Measurements from ENCODE around the gene ENPP5.

The ENPP5 gene

GRCh38 chr6:46207174-46207573 lies 36.4 kb upstream of the ENPP5 start:
- ATAC-seq: no peak

GRCh38 chr6:46204880-46205650 lies 34.3 kb upstream of the ENPP5 start:
- ATAC-seq: no peak
- TF ChIP-seq CSRNP3 (CRISPR knock-in tag; IDR thresholded peaks at IDR 0.05): no peak

More at GRCh38 chr6:46207174-46207573, 36.4 kb upstream of the ENPP5 start:
- no peak for TF ChIP-seq PATZ1 (CRISPR knock-in tag; IDR thresholded peaks at IDR 0.05; ENCODE audit: borderline replicate concordance)
- no peak for TF ChIP-seq OSR1 (CRISPR knock-in tag; IDR thresholded peaks at IDR 0.05)
- TF ChIP-seq TCF4 (CRISPR knock-in tag; IDR thresholded peaks at IDR 0.05; ENCODE audit: borderline replicate concordance): no peak
- no peak for TF ChIP-seq CREB5 (CRISPR knock-in tag; IDR thresholded peaks at IDR 0.05; ENCODE audit: low read depth)
- no peak for TF ChIP-seq ZFP3 (CRISPR knock-in tag; IDR thresholded peaks at IDR 0.05)
- TF ChIP-seq TSHZ2 (CRISPR knock-in tag; IDR thresholded peaks at IDR 0.05): no peak
- TF ChIP-seq ZC3H10 (CRISPR knock-in tag; IDR thresholded peaks at IDR 0.05): no peak

- no peak for ATAC-seq
- TF ChIP-seq ESRRG (CRISPR knock-in tag; IDR thresholded peaks at IDR 0.05): no peak
- no peak for TF ChIP-seq ISL1 (CRISPR knock-in tag; IDR thresholded peaks at IDR 0.05)
- TF ChIP-seq TOX (CRISPR knock-in tag; IDR thresholded peaks at IDR 0.05; ENCODE audit: borderline replicate concordance): no peak
- no peak for TF ChIP-seq ZC3H10 (CRISPR knock-in tag; IDR thresholded peaks at IDR 0.05)
- no peak for TF ChIP-seq ZNF8 (CRISPR knock-in tag; IDR thresholded peaks at IDR 0.05)
- no peak for TF ChIP-seq SNAI2 (CRISPR knock-in tag; IDR thresholded peaks at IDR 0.05)
- no peak for TF ChIP-seq POU6F1 (CRISPR knock-in tag; IDR thresholded peaks at IDR 0.05; ENCODE audit: borderline replicate concordance, low read depth)
- no peak for TF ChIP-seq TSHZ2 (CRISPR knock-in tag; IDR thresholded peaks at IDR 0.05)
- TF ChIP-seq BACH2 (CRISPR knock-in tag; IDR thresholded peaks at IDR 0.05; ENCODE audit: borderline replicate concordance): no peak
- no peak for TF ChIP-seq ARNTL (CRISPR knock-in tag; IDR thresholded peaks at IDR 0.05; ENCODE audit: borderline replicate concordance, low read depth)
- TF ChIP-seq PATZ1 (CRISPR knock-in tag; IDR thresholded peaks at IDR 0.05; ENCODE audit: borderline replicate concordance): no peak
- no peak for TF ChIP-seq RARB (CRISPR knock-in tag; IDR thresholded peaks at IDR 0.05)
- no peak for TF ChIP-seq CSRNP3 (CRISPR knock-in tag; IDR thresholded peaks at IDR 0.05)
- no peak for TF ChIP-seq PPARA (CRISPR knock-in tag; IDR thresholded peaks at IDR 0.05; ENCODE audit: borderline replicate concordance)
- no peak for TF ChIP-seq OSR1 (CRISPR knock-in tag; IDR thresholded peaks at IDR 0.05)
- TF ChIP-seq ZNF70 (CRISPR knock-in tag; IDR thresholded peaks at IDR 0.05): no peak
Observed at GRCh38 chr6:46203391-46204177, 32.8 kb upstream of the ENPP5 start.

Data from SK-N-SH treated with all-trans-retinoic acid at 6 μM for 48 hours (cell line).